ENCODE data around the gene ENDOG.
"Not testable (repeated sequence)": the region's sequence is repeated elsewhere in the genome, so short reads cannot be mapped to it uniquely, and the experiment has no call there.

ENDOG gene

GRCh38 chr9:128828719-128829452 lies 10.6 kb downstream of the ENDOG start:
- peak; percentile 26 for DNase-seq (ENCODE audit: low read depth)

GRCh38 chr9:128829477-128830251 lies 11.4 kb downstream of the ENDOG start, which contains the start of gene SPOUT1:
TSS of gene SPOUT1 (minus strand) at chr9:128829794. CDS start at chr9:128829780, 14 bp downstream.
- peak; percentile 95 for DNase-seq (ENCODE audit: low read depth)

- DNase-seq (ENCODE audit: low read depth), result no peak
Measured at GRCh38 chr9:128833696-128834095, 15.4 kb downstream of the ENDOG start.

- no peak for DNase-seq (ENCODE audit: low read depth)
Measured at GRCh38 chr9:128835246-128836210, 17.2 kb downstream of the ENDOG start.

GRCh38 chr9:128836509-128837145 lies 18.3 kb downstream of the ENDOG start:
- no peak for DNase-seq (ENCODE audit: low read depth)

- DNase-seq (ENCODE audit: low read depth), result no peak
Measured at GRCh38 chr9:128838338-128838737, 20.0 kb downstream of the ENDOG start.

GRCh38 chr9:128840524-128840923 lies 22.2 kb downstream of the ENDOG start:
- no peak for DNase-seq (ENCODE audit: low read depth)

GRCh38 chr9:128841694-128842492 lies 23.6 kb downstream of the ENDOG start:
- DNase-seq (ENCODE audit: low read depth), result no peak

GRCh38 chr9:128843171-128843570 lies 24.9 kb downstream of the ENDOG start:
- not testable (repeated sequence) for DNase-seq (ENCODE audit: low read depth)

- DNase-seq (ENCODE audit: low read depth), result no peak
Measured at GRCh38 chr9:128845186-128845931, 27.1 kb downstream of the ENDOG start.

GRCh38 chr9:128846680-128847030 lies 28.4 kb downstream of the ENDOG start:
- DNase-seq (ENCODE audit: low read depth), result no peak

GRCh38 chr9:128847803-128848202 lies 29.5 kb downstream of the ENDOG start:
- DNase-seq (ENCODE audit: low read depth), result no peak

GRCh38 chr9:128851024-128851423 lies 32.7 kb downstream of the ENDOG start:
- not testable (repeated sequence) for DNase-seq (ENCODE audit: low read depth)

GRCh38 chr9:128851779-128852600 lies 33.7 kb downstream of the ENDOG start:
- DNase-seq (ENCODE audit: low read depth), result peak; percentile 77

GRCh38 chr9:128852646-128853045 lies 34.3 kb downstream of the ENDOG start:
- not testable (repeated sequence) for DNase-seq (ENCODE audit: low read depth)

GRCh38 chr9:128854454-128854853 lies 36.2 kb downstream of the ENDOG start:
- DNase-seq (ENCODE audit: low read depth), result not testable (repeated sequence)

- not testable (repeated sequence) for DNase-seq (ENCODE audit: low read depth)
Measured at GRCh38 chr9:128858476-128858875, 40.2 kb downstream of the ENDOG start.

- DNase-seq (ENCODE audit: low read depth), result no peak
Measured at GRCh38 chr9:128860937-128861336, 42.6 kb downstream of the ENDOG start.

GRCh38 chr9:128861501-128861900 lies 43.2 kb downstream of the ENDOG start:
- DNase-seq (ENCODE audit: low read depth), result no peak

All from ELR (cell line).